Fibroblast of lung (primary cell): ENCODE data around the gene UBE3D. TPM values are rescaled to one million over a fixed set of nuclear protein-coding genes. Genes with fewer than 3 reads are reported as not detected.
"Not testable (repeated sequence)": the region's sequence is repeated elsewhere in the genome, so short reads cannot be mapped to it uniquely, and the experiment has no call there.

Source experiments
- DNase-seq, 2 donors: peaks; one replicate each; pipeline versions ENCODE4 v3.0.0 to v3.0.0-alpha.2; 2010; ENCODE audit warnings: low read depth in 2 of 2
- H2AFZ ChIP-seq: 2 replicates; pipeline ENCODE4 v1.5.1; 2012; ENCODE audit warnings: low read length, control low read depth, inconsistent platforms
- H3K27ac ChIP-seq: 2 replicates; pipeline ENCODE4 v1.5.1; 2011; ENCODE audit warnings: low read length, control low read depth; ENCODE audit not compliant: insufficient read depth
- H3K27me3 ChIP-seq: 2 replicates; pipeline ENCODE4 v1.5.1; 2011; ENCODE audit warnings: mild to moderate bottlenecking, low read length; ENCODE audit not compliant: control insufficient read depth, insufficient read depth
- H3K36me3 ChIP-seq: 2 replicates; pipeline ENCODE4 v1.5.1; 2011; ENCODE audit warnings: low read length; ENCODE audit not compliant: control insufficient read depth, insufficient read depth
- H3K4me1 ChIP-seq: 2 replicates; pipeline ENCODE4 v1.5.1; 2011; ENCODE audit warnings: low read length; ENCODE audit not compliant: control insufficient read depth, insufficient read depth; ENCODE audit errors: extremely low read depth
- H3K4me2 ChIP-seq: 2 replicates; pipeline ENCODE4 v1.5.1; 2011; ENCODE audit warnings: low read length, control low read depth; ENCODE audit not compliant: insufficient read depth; ENCODE audit errors: extremely low read depth
- H3K4me3 ChIP-seq, 4 experiments: fragments of 200-600 bp in 1 of 4; sonication (generic) in 1 of 4; replicated peaks in 1 of 4; 2 replicates each; pipeline ENCODE4 v1.5.1; 2011 to 2016; ENCODE audit warnings: low read length in 4 of 4, low read depth in 3 of 4, mild to moderate bottlenecking in 3 of 4, control low read depth in 2 of 4, inconsistent platforms in 1 of 4, mixed read lengths in 1 of 4; ENCODE audit not compliant: insufficient read depth in 1 of 4; ENCODE audit errors: control extremely low read depth in 1 of 4
- H3K79me2 ChIP-seq: 2 replicates; pipeline ENCODE4 v1.5.1; 2012; ENCODE audit warnings: mild to moderate bottlenecking, low read length, inconsistent platforms; ENCODE audit not compliant: control insufficient read depth, insufficient read depth
- H3K9ac ChIP-seq: 2 replicates; pipeline ENCODE4 v1.5.1; 2011; ENCODE audit warnings: mild to moderate bottlenecking, low read length, control low read depth; ENCODE audit not compliant: insufficient read depth
- H3K9me3 ChIP-seq: 2 replicates; pipeline ENCODE4 v1.5.1; 2012; ENCODE audit warnings: low read depth, low read length; ENCODE audit not compliant: control insufficient read depth, insufficient read depth
- H4K20me1 ChIP-seq: 2 replicates; pipeline ENCODE4 v1.5.1; 2011; ENCODE audit warnings: low read length; ENCODE audit not compliant: control insufficient read depth, insufficient read depth; ENCODE audit errors: extremely low read depth
- EZH2 ChIP-seq: IDR thresholded peaks from 2 replicates; pipeline ENCODE4 v1.5.1; 2012; ENCODE audit warnings: low read length, control low read depth, mild to moderate bottlenecking; ENCODE audit errors: missing control alignments
- polyA plus RNA-seq, 2 donors: library from polyadenylated mRNA; depleted of rRNA in 1 of 2; stranded (reverse) in 1 of 2; unstranded in 1 of 2; fragments of >200 nt; gene quantifications; 2 replicates each; pipeline ENCODE4 v1.2.1, GENCODE V29; 2011 to 2012; ENCODE audit warnings: missing spikeins in 1 of 2
- total RNA-seq: library from RNA; depleted of rRNA; stranded (reverse); fragments of >200 nt; gene quantifications from 2 replicates; pipeline ENCODE4 v1.2.1, GENCODE V29; 2014
- TF ChIP-seq, protein P1 (sequence below), 2 donors: IDR thresholded peaks in 1 of 2; conservative IDR thresholded peaks in 1 of 2; 1 replicate in 1 of 2; 2 replicates in 1 of 2; pipeline ENCODE4 v1.5.1; 2011 to 2012; ENCODE audit warnings: low read length in 2 of 2, control low read depth in 1 of 2, inconsistent platforms in 1 of 2, low read depth in 1 of 2, mild to moderate bottlenecking in 1 of 2

The UBE3D gene
- total and polyA plus RNA-seq, 2 donors (not counting 1 experiment from before 2014, with no cell fraction given): 2.8 to 5.6 TPM

DNA sequence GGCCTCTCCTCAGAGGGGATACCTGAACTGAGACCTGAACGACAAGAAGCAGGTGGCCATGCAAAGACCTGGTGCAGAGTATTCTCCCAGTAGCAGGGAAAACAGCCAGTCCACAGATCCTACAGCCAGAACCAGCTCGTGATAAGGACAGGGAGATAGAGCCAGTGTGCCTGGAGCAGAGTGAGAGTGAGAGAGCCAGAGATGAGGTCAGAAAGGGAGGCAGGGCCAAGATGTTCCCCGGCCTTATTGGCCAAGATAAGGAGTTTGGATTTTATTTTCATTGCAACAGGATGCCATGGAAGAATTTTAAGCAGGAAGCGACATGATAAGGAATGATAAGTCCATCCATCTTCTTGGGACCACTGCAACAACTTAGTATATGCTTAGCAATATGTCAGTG lies 111.8 kb downstream of the UBE3D start:
- Histone ChIP-seq H3K27ac (no peak overlapping the region), H3K4me3 (no peak overlapping the region), H3K4me1 (peaks cover 19% of the 10 kb centered on the region), H3K4me2 (no peak overlapping the region), H3K9me3 (no peaks in the 10 kb centered on the region), H3K27me3 (no peaks in the 10 kb centered on the region), H3K36me3 (no peaks in the 10 kb centered on the region), H4K20me1 (no peaks in the 10 kb centered on the region), H3K9ac (no peak overlapping the region), H3K79me2 (no peaks in the 10 kb centered on the region), H2AFZ (no peak overlapping the region)
- TF ChIP-seq, protein P1, sequence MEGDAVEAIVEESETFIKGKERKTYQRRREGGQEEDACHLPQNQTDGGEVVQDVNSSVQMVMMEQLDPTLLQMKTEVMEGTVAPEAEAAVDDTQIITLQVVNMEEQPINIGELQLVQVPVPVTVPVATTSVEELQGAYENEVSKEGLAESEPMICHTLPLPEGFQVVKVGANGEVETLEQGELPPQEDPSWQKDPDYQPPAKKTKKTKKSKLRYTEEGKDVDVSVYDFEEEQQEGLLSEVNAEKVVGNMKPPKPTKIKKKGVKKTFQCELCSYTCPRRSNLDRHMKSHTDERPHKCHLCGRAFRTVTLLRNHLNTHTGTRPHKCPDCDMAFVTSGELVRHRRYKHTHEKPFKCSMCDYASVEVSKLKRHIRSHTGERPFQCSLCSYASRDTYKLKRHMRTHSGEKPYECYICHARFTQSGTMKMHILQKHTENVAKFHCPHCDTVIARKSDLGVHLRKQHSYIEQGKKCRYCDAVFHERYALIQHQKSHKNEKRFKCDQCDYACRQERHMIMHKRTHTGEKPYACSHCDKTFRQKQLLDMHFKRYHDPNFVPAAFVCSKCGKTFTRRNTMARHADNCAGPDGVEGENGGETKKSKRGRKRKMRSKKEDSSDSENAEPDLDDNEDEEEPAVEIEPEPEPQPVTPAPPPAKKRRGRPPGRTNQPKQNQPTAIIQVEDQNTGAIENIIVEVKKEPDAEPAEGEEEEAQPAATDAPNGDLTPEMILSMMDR (conservative IDR thresholded peaks at IDR 0.05 in 1 of 2, IDR thresholded peaks at IDR 0.05 in 1 of 2; ENCODE audit: low read depth in 1 of 2, low read length in 2 of 2): no peak
- no peak for TF ChIP-seq EZH2
- peak in 1 of 2 donors; percentile 65 for DNase-seq

DNA sequence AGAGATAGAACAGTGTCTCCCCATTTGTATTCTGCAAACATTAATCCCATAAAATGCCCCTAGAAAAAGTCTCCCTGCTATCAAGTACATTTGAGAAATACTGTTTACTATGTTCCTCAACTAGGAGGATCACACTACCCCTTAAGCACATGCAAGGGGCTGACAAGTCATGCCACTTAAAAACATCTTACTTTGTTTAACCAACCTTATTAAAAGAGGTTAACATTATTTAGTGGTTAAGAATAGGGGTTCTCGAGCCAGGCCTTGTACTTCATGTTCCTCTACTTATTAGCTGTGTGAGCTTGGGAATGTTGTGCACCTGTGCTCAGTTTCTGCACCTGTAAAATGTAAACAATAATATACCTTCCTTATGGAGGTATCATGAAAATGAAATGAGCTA lies 113.7 kb downstream of the UBE3D start:
- H3K9me3 ChIP-seq: no peaks in the 10 kb centered on the region
- H3K4me2 ChIP-seq: no peak overlapping the region
- H3K79me2 ChIP-seq: no peaks in the 10 kb centered on the region
- H3K9ac ChIP-seq: no peak overlapping the region
- H4K20me1 ChIP-seq: no peaks in the 10 kb centered on the region
- no peaks in the 10 kb centered on the region for H3K27me3 ChIP-seq
- H3K27ac ChIP-seq: no peak overlapping the region
- no peak for DNase-seq
- peaks cover 14% of the 10 kb centered on the region for H3K4me1 ChIP-seq
- no peak overlapping the region for H3K4me3 ChIP-seq
- no peaks in the 10 kb centered on the region for H3K36me3 ChIP-seq
- TF ChIP-seq, protein P1 (conservative IDR thresholded peaks at IDR 0.05 in 1 of 2, IDR thresholded peaks at IDR 0.05 in 1 of 2; ENCODE audit: low read depth in 1 of 2, low read length in 2 of 2): no peak
- no peak for TF ChIP-seq EZH2
- H2AFZ ChIP-seq: no peak overlapping the region

DNA sequence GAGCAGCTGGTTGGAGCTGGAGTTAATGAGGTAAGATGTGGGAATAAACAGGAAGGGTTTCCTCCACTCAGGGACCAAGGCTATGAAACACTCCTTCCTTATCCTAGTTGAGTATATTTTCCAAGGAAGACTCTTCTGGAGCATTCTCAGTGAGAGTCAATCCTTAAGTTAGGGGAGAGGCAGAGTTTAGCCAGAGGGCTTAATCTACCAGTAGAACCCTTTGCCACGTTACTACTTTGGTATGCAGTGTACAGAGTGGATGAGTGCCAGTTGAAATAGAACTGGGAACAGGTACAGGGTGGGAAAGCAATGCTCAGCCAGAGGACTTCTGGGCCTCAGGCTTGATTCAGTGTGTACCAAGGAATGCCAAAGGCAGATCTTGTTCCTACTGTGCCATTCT lies 114.3 kb downstream of the UBE3D start:
- Histone ChIP-seq H3K36me3 (no peaks in the 10 kb centered on the region), H3K9me3 (no peaks in the 10 kb centered on the region), H3K27me3 (no peaks in the 10 kb centered on the region), H3K9ac (no peak overlapping the region), H4K20me1 (no peaks in the 10 kb centered on the region), H3K79me2 (no peaks in the 10 kb centered on the region), H2AFZ (no peak overlapping the region), H3K27ac (no peak overlapping the region), H3K4me3 (no peak overlapping the region), H3K4me1 (peaks cover 12% of the 10 kb centered on the region), H3K4me2 (no peak overlapping the region)
- TF ChIP-seq, protein P1 (conservative IDR thresholded peaks at IDR 0.05 in 1 of 2, IDR thresholded peaks at IDR 0.05 in 1 of 2; ENCODE audit: low read depth in 1 of 2, low read length in 2 of 2): no peak
- TF ChIP-seq EZH2: no peak
- DNase-seq: peak in 1 of 2 donors; percentile 21

DNA sequence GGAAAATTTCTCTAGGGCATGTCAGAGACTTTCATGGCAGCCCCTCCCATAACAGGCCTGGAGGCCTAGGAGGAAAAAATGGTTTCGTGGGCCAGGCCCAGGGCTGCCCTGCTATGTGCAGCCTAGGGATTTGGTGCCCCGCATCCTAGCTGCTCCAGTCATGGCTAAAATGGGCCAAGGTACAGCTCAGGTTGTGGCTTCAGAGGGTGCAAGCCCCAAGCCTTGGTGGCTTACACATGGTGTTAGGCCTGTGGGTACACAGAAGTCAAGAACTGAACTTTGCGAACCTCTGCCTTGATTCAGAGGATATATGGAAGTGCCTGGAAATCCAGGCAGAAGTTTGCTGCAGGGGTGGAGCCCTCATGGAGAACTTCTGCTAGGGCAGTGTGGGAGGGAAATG lies 134.7 kb downstream of the UBE3D start:
- H3K36me3 ChIP-seq, DNase-seq, H3K9me3 ChIP-seq, H3K79me2 ChIP-seq, H3K27ac ChIP-seq, H3K4me1 ChIP-seq, H3K4me2 ChIP-seq, H4K20me1 ChIP-seq, H3K9ac ChIP-seq, H2AFZ ChIP-seq, H3K27me3 ChIP-seq, H3K4me3 ChIP-seq: not testable (repeated sequence)
